ENCODE measurements around the gene FNTB.
A peak's percentile ranks its signal among the peaks of the same experiment; 100 is the strongest.
"Not testable (repeated sequence)": the region's sequence is repeated elsewhere in the genome, so short reads cannot be mapped to it uniquely, and the experiment has no call there.

FNTB gene

GRCh38 chr14:65079768-65080167 is 93.1 kb downstream of the FNTB start:
- no peak for TF ChIP-seq CTCF (conservative IDR thresholded peaks at IDR 0.05)
- TF ChIP-seq ZFX (IDR thresholded peaks at IDR 0.05), result no peak
- peak overlapping the region; percentile 72 for H3K27ac ChIP-seq

- TF ChIP-seq CTCF (conservative IDR thresholded peaks at IDR 0.05) (no peak), ZFX (IDR thresholded peaks at IDR 0.05) (no peak)
- no peak overlapping the region for H3K27ac ChIP-seq
Measured at GRCh38 chr14:65080960-65081747, 94.5 kb downstream of the FNTB start.

GRCh38 chr14:65082930-65083329 is 96.2 kb downstream of the FNTB start:
- no peak overlapping the region for H3K27ac ChIP-seq
- TF ChIP-seq CTCF (conservative IDR thresholded peaks at IDR 0.05) (no peak), ZFX (IDR thresholded peaks at IDR 0.05) (no peak)

- H3K27ac ChIP-seq, result no peak overlapping the region
- TF ChIP-seq CTCF (conservative IDR thresholded peaks at IDR 0.05) (no peak), ZFX (IDR thresholded peaks at IDR 0.05) (no peak)
Measured at GRCh38 chr14:65084554-65085505, 98.1 kb downstream of the FNTB start.

- not testable (repeated sequence) for H3K27ac ChIP-seq
Measured at GRCh38 chr14:65086686-65087085, 100.0 kb downstream of the FNTB start.

- H3K27ac ChIP-seq, result not testable (repeated sequence)
Measured at GRCh38 chr14:65087835-65088234, 101.1 kb downstream of the FNTB start.

GRCh38 chr14:65092349-65092748 is 105.7 kb downstream of the FNTB start:
- H3K27ac ChIP-seq, result no peak overlapping the region
- no peak for TF ChIP-seq ZFX (IDR thresholded peaks at IDR 0.05)
- no peak for TF ChIP-seq CTCF (conservative IDR thresholded peaks at IDR 0.05)

GRCh38 chr14:65095633-65096205 is 109.0 kb downstream of the FNTB start:
- TF ChIP-seq ZFX (IDR thresholded peaks at IDR 0.05), result no peak
- no peak for TF ChIP-seq CTCF (conservative IDR thresholded peaks at IDR 0.05)
- H3K27ac ChIP-seq, result peak overlapping the region; percentile 66; the same call in 1 of the 2 replicates
